ENCODE data around the gene MGAT5. TPM values are rescaled to one million over a fixed set of nuclear protein-coding genes. Genes with fewer than 3 reads are reported as not detected.

Gene MGAT5
- total RNA-seq, 4 donors from 2014 or later = 32.4 to 65.9 (median 46.6) TPM

DNA sequence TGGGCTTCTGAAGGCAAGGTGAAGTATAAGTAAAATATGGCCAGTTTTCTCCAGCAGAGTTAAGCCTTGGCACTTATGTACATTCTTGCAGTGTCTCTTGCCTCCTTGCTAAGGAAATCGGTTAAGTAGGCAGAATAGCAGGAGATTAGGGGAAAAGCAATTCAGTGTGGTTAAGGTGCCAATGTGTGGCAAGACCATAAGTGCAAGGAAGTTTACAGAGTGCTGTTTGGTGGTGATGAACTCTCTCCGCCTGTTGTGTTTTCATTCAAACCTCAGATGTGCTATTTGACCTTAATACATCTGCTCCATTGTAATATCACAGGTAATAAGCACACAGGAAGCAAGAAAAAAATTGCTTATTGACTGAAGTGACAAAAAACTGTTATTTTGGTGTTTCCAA is 156.1 kb downstream of the MGAT5 start:
- 82% methylated on average over 2 of the region's 2 CpGs; no CpG with 5 or more reads in 1 of the 2 donors for WGBS, 2 donors (ENCODE audit: low coverage in 1 of 2)
- Histone ChIP-seq H3K4me1 (peaks cover 0 to 43% (median 11%) of the 10 kb centered on the region in 3 donors), H3K36me3 (peaks cover 0 to 11% of the 10 kb centered on the region in 2 donors), H3K27me3 (no peaks in the 10 kb centered on the region), H3K27ac (no peak overlapping the region), H3K4me3 (no peak overlapping the region), H3K9me3 (no peaks in the 10 kb centered on the region)
- ATAC-seq = no peak
- no peak for TF ChIP-seq POLR2AphosphoS5 (IDR thresholded peaks at IDR 0.05)

GRCh38 chr2:134410831-134411231 is 157.0 kb downstream of the MGAT5 start:
- Histone ChIP-seq H3K9me3 (no peaks in the 10 kb centered on the region), H3K27ac (peak overlapping the region in 1 of 4 donors; percentile 18), H3K36me3 (peaks cover 0 to 9% of the 10 kb centered on the region in 2 donors), H3K27me3 (no peaks in the 10 kb centered on the region), H3K4me1 (peaks cover 0 to 34% (median 11%) of the 10 kb centered on the region in 3 donors), H3K4me3 (no peak overlapping the region)
- ATAC-seq = no peak
- WGBS, 2 donors (ENCODE audit: low coverage in 1 of 2) = 66 to 78% methylated on average over 3 to 5 of the region's 5 CpGs
- TF ChIP-seq POLR2A (IDR thresholded peaks at IDR 0.05) (no peak), EP300 (IDR thresholded peaks at IDR 0.05) (no peak), POLR2AphosphoS5 (IDR thresholded peaks at IDR 0.05) (no peak)
- TF ChIP-seq, protein P1, sequence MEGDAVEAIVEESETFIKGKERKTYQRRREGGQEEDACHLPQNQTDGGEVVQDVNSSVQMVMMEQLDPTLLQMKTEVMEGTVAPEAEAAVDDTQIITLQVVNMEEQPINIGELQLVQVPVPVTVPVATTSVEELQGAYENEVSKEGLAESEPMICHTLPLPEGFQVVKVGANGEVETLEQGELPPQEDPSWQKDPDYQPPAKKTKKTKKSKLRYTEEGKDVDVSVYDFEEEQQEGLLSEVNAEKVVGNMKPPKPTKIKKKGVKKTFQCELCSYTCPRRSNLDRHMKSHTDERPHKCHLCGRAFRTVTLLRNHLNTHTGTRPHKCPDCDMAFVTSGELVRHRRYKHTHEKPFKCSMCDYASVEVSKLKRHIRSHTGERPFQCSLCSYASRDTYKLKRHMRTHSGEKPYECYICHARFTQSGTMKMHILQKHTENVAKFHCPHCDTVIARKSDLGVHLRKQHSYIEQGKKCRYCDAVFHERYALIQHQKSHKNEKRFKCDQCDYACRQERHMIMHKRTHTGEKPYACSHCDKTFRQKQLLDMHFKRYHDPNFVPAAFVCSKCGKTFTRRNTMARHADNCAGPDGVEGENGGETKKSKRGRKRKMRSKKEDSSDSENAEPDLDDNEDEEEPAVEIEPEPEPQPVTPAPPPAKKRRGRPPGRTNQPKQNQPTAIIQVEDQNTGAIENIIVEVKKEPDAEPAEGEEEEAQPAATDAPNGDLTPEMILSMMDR (IDR thresholded peaks at IDR 0.05) = no peak

GRCh38 chr2:134411279-134411827 is 157.5 kb downstream of the MGAT5 start:
- Histone ChIP-seq H3K27me3 (no peaks in the 10 kb centered on the region), H3K27ac (peak overlapping the region in 2 of 4 donors; percentile 14 to 18), H3K4me1 (peaks cover 0 to 29% (median 11%) of the 10 kb centered on the region in 3 donors), H3K4me3 (no peak overlapping the region), H3K36me3 (peaks cover 0 to 6% of the 10 kb centered on the region in 2 donors), H3K9me3 (no peaks in the 10 kb centered on the region)
- 38 to 75% methylated on average over 3 to 4 of the region's 6 CpGs for WGBS, 2 donors (ENCODE audit: low coverage in 1 of 2)
- ATAC-seq = no peak
- TF ChIP-seq, protein P1 (IDR thresholded peaks at IDR 0.05) = no peak
- TF ChIP-seq POLR2A (IDR thresholded peaks at IDR 0.05) = no peak
- no peak for TF ChIP-seq EP300 (IDR thresholded peaks at IDR 0.05)
- no peak for TF ChIP-seq POLR2AphosphoS5 (IDR thresholded peaks at IDR 0.05)

DNA sequence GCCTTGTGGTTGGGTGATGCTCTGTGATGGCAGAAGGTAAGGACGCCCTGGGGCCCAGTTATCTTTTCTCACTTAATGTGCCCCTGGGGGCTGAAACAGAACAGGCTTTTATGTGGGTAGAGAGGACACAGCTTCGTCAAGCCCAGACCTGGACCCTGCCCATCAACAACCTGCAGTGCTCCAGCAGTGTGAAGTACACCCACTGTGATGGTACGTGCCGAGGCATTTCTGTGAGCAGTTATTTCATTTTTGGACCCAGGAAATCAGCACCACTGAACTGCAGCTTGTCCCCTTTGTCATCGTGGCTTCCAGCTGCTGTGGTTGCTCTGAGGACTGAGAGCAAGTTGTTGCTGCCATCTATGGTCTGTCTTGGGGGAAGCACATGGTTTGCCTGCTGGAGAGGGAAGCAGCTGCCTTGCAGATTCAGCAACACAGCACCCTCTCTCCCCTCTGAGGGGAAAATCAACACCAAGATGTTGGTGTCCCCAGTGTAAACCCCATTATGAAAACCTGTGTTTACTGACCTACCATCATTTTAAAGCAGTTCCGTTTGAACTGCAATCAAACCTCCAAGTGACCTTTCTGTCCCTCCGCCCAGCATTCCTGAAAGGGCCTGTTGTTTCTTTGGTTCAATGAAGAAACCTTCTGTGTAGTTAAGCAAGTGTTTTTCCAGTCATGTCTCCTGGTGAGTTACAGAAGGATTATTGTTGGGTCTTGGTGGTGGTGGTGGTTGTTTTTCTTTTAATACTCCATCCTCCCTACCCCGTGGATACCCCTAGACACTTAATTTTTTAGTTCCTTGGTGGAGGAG is 158.2 kb downstream of the MGAT5 start:
- no peaks in the 10 kb centered on the region for H3K27me3 ChIP-seq
- peak; percentile 88 for ATAC-seq
- 60 to 67% methylated on average over 1 to 4 of the region's 8 CpGs for WGBS, 2 donors (ENCODE audit: low coverage in 1 of 2)
- no peak overlapping the region for H3K4me3 ChIP-seq
- peaks cover 0 to 6% of the 10 kb centered on the region in 2 donors for H3K36me3 ChIP-seq
- TF ChIP-seq POLR2A (IDR thresholded peaks at IDR 0.05) (no peak), POLR2AphosphoS5 (IDR thresholded peaks at IDR 0.05) (peak; percentile 6), EP300 (IDR thresholded peaks at IDR 0.05) (no peak)
- TF ChIP-seq, protein P1 (IDR thresholded peaks at IDR 0.05) = peak; percentile 46 to 78 (median 68)
- peak overlapping the region in 2 of 4 donors; percentile 14 to 18 for H3K27ac ChIP-seq
- peaks cover 0 to 29% (median 11%) of the 10 kb centered on the region in 3 donors for H3K4me1 ChIP-seq
- no peaks in the 10 kb centered on the region for H3K9me3 ChIP-seq

GRCh38 chr2:134412639-134412999 is 158.7 kb downstream of the MGAT5 start:
- 62 to 100% methylated on average over 1 to 4 of the region's 8 CpGs for WGBS, 2 donors (ENCODE audit: low coverage in 1 of 2)
- no peak overlapping the region for H3K27ac ChIP-seq
- no peak for ATAC-seq

More at GRCh38 chr2:134412639-134412999, 158.7 kb downstream of the MGAT5 start:
- H3K27me3 ChIP-seq = no peaks in the 10 kb centered on the region
- H3K36me3 ChIP-seq = peaks cover 0 to 6% of the 10 kb centered on the region in 2 donors
- no peaks in the 10 kb centered on the region for H3K9me3 ChIP-seq
- peaks cover 0 to 29% (median 11%) of the 10 kb centered on the region in 3 donors for H3K4me1 ChIP-seq
- TF ChIP-seq POLR2AphosphoS5 (IDR thresholded peaks at IDR 0.05) (no peak), EP300 (IDR thresholded peaks at IDR 0.05) (no peak), POLR2A (IDR thresholded peaks at IDR 0.05) (no peak)
- TF ChIP-seq, protein P1 (IDR thresholded peaks at IDR 0.05) = no peak
- no peak overlapping the region for H3K4me3 ChIP-seq
